A673 (cell line): ENCODE data around the gene CAPN2. TPM values are rescaled to one million over a fixed set of nuclear protein-coding genes. Genes with fewer than 3 reads are reported as not detected.

ENCODE experiments used
- BruUV-seq: library from RNA; stranded (reverse); fragments of 400-500 nt; replicated peaks from 2 replicates; lab custom pipeline; 2021; lab: Mats Ljungman, UMichigan
- CTCF ChIA-PET: fragments of 300-600 bp; sonication (Branson Sonifier 250); formaldehyde crosslinking; loops from one replicate; lab custom pipeline; 2022; ENCODE audit warnings: antibody characterized with exemption; lab: Charles Lee
- POLR2A ChIA-PET: fragments of 300-600 bp; sonication (Branson Sonifier 250); formaldehyde crosslinking; loops from one replicate; lab custom pipeline; 2022; ENCODE audit warnings: antibody characterized with exemption; ENCODE audit not compliant: low non-redundant PET; lab: Charles Lee
- DNase-seq: peaks from one replicate; pipeline ENCODE4 v3.0.0-alpha.2; 2015; ENCODE audit warnings: low spot score
- H3K27ac ChIP-seq: fragments of 200-600 bp; sonication (generic); 2 replicates; pipeline ENCODE4 v1.5.1; 2016; ENCODE audit warnings: mixed run types, low read depth, mild to moderate bottlenecking, mixed read lengths, antibody characterized with exemption, low read length; ENCODE audit not compliant: poor library complexity, severe bottlenecking
- H3K27me3 ChIP-seq: fragments of 200-600 bp; sonication (generic); replicated peaks from 2 replicates; pipeline ENCODE4 v1.6.1; 2017; ENCODE audit warnings: mixed run types, low read depth, mild to moderate bottlenecking, mixed read lengths, antibody characterized with exemption, low read length; ENCODE audit not compliant: insufficient read depth, poor library complexity
- H3K36me3 ChIP-seq: fragments of 200-600 bp; sonication (generic); 2 replicates; pipeline ENCODE4 v1.6.1; 2016; ENCODE audit warnings: mixed run types, mild to moderate bottlenecking, mixed read lengths, antibody characterized with exemption, low read length; ENCODE audit not compliant: insufficient read depth, poor library complexity, severe bottlenecking
- H3K4me1 ChIP-seq: fragments of 200-600 bp; sonication (generic); 2 replicates; pipeline ENCODE4 v1.6.1; 2017; ENCODE audit warnings: mixed run types, mild to moderate bottlenecking, mixed read lengths, antibody characterized with exemption, low read length; ENCODE audit not compliant: insufficient read depth, poor library complexity, severe bottlenecking
- H3K4me3 ChIP-seq: fragments of 200-600 bp; sonication (generic); 2 replicates; pipeline ENCODE4 v1.5.1; 2016; ENCODE audit warnings: low read depth, mixed run types, mild to moderate bottlenecking, mixed read lengths, low read length; ENCODE audit not compliant: poor library complexity, severe bottlenecking
- H3K9me3 ChIP-seq: fragments of 200-600 bp; sonication (generic); 2 replicates; pipeline ENCODE4 v1.6.1; 2016; ENCODE audit warnings: mixed run types, low read depth, mild to moderate bottlenecking, mixed read lengths, antibody characterized with exemption, low read length; ENCODE audit not compliant: poor library complexity, severe bottlenecking
- EZH2 ChIP-seq: fragments of 200-600 bp; sonication (generic); IDR thresholded peaks from 2 replicates; pipeline ENCODE4 v1.6.1; 2017; ENCODE audit warnings: borderline replicate concordance, low read depth, mild to moderate bottlenecking, mixed read lengths, antibody characterized with exemption, low read length; ENCODE audit not compliant: poor library complexity, severe bottlenecking
- intact Hi-C: fragments of 100-400 bp; cut with micrococcal nuclease; formaldehyde crosslinking; loops from one replicate; pipeline ENCODE4 v1.10.0; 2022; ENCODE audit not compliant: unreplicated experiment
- total RNA-seq: library from RNA; stranded (reverse); gene quantifications from 2 replicates; pipeline ENCODE4 v1.2.3, GENCODE V29; 2021
- TF ChIP-seq, protein P1 (sequence below): fragments of 300-800, 200-600 bp; sonication (generic); conservative IDR thresholded peaks from 2 replicates; pipeline ENCODE4 v1.5.1; 2017; ENCODE audit warnings: low read depth, mild to moderate bottlenecking, antibody characterized with exemption, low read length, moderate library complexity, mixed read lengths

Gene CAPN2
- total RNA-seq, 1 experiment from 2014 or later: 137 TPM

DNA sequence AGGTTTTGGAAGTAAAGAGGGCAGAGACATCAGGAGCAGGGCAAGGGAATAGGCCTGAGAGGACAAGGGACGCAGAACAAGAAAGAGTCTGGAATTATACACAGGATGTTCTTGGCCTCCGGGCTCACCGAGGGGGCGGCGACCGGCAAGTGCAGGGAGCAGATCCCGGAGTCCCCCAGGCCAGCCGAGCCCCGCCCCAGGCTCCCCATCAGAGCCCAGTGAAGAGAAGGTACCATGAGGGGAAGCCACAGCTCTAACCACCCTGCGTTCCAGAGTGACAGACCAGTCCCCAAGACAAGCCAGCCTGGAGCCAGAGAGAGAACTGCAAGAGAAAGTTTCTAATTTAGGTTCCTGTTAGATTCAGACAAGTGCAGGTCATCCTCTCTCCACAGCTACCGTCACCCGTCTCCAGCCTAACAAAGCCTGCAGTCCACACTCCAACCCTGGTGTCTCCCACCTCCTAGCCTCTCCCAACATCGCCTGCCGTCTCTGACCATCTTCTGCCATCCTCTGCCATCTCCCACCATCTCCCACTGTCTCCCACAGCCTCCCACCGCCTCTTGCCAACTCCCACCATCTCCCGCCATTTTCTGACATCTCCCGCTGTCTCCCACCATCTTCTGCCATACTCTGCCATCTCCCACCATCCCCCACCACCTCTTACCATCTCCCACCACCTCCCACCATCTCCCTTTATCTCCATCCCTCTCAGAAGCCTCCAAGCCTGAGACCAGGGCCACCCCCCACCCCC, 42.5 kb downstream of the CAPN2 start:
- CTCF ChIA-PET: no interaction called here
- intact Hi-C loops: no loop called here
- Histone ChIP-seq H3K4me1 (peaks cover 5% of the 10 kb centered on the region), H3K9me3 (no peaks in the 10 kb centered on the region), H3K36me3 (peaks cover 74% of the 10 kb centered on the region), H3K27me3 (no peaks in the 10 kb centered on the region), H3K27ac (no peak overlapping the region), H3K4me3 (no peak overlapping the region)
- POLR2A ChIA-PET: no interaction called here
- TF ChIP-seq EZH2: no peak
- DNase-seq: no peak
- BruUV-seq: no TSS peak

DNA sequence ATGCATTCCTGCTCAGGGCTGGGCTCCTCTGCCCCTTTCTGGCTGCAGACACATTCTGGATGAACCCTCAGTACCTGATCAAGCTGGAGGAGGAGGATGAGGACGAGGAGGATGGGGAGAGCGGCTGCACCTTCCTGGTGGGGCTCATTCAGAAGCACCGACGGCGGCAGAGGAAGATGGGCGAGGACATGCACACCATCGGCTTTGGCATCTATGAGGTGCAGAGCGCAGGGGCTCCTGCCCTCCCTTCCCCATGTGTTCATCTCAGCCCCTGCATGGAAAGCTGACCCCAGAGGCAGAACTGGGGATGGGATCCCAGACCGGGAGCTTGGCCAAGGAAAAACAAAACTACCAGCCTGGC, 43.1 kb downstream of the CAPN2 start:
- Histone ChIP-seq H3K36me3 (peaks cover 68% of the 10 kb centered on the region), H3K4me1 (peaks cover 5% of the 10 kb centered on the region), H3K4me3 (no peak overlapping the region), H3K27ac (no peak overlapping the region), H3K27me3 (no peaks in the 10 kb centered on the region), H3K9me3 (no peaks in the 10 kb centered on the region)
- ChIA-PET CTCF (no interaction called here), POLR2A (no interaction called here)
- no peak for DNase-seq
- intact Hi-C loops: no loop called here
- BruUV-seq: no TSS peak
- TF ChIP-seq, protein P1, sequence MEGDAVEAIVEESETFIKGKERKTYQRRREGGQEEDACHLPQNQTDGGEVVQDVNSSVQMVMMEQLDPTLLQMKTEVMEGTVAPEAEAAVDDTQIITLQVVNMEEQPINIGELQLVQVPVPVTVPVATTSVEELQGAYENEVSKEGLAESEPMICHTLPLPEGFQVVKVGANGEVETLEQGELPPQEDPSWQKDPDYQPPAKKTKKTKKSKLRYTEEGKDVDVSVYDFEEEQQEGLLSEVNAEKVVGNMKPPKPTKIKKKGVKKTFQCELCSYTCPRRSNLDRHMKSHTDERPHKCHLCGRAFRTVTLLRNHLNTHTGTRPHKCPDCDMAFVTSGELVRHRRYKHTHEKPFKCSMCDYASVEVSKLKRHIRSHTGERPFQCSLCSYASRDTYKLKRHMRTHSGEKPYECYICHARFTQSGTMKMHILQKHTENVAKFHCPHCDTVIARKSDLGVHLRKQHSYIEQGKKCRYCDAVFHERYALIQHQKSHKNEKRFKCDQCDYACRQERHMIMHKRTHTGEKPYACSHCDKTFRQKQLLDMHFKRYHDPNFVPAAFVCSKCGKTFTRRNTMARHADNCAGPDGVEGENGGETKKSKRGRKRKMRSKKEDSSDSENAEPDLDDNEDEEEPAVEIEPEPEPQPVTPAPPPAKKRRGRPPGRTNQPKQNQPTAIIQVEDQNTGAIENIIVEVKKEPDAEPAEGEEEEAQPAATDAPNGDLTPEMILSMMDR: no peak
- TF ChIP-seq EZH2: no peak

- H3K36me3 ChIP-seq: peaks cover 61% of the 10 kb centered on the region
- no peak for DNase-seq
- H3K4me1 ChIP-seq: peaks cover 5% of the 10 kb centered on the region
- intact Hi-C loops: no loop called here
- CTCF ChIA-PET: no interaction called here
- H3K27me3 ChIP-seq: no peaks in the 10 kb centered on the region
- TF ChIP-seq, protein P1: no peak
- no peaks in the 10 kb centered on the region for H3K9me3 ChIP-seq
- no TSS peak for BruUV-seq
- H3K4me3 ChIP-seq: no peak overlapping the region
- POLR2A ChIA-PET: no interaction called here
- H3K27ac ChIP-seq: no peak overlapping the region
Measured at GRCh38 chr1:223755992-223756775, 43.8 kb downstream of the CAPN2 start.
